Adrenal gland (tissue), 5 donors: ENCODE data around the gene TTC23.

Experiments used
- POLR2A ChIP-seq, 2 donors: fragments of 450-650 bp; IDR thresholded peaks; one replicate each; pipeline ENCODE4 v1.6.1; 2017; ENCODE audit warnings: antibody characterized with exemption in 2 of 2, mild to moderate bottlenecking in 2 of 2, moderate library complexity in 1 of 2
- TF ChIP-seq, protein P1 (sequence below), 6 experiments: fragments of 450-650 bp in 4 of 6; fragments of 200-600 bp in 2 of 6; sonication (generic) in 1 of 6; IDR thresholded peaks; 1 replicate in 5 of 6; 2 replicates in 1 of 6; pipeline versions ENCODE4 v1.5.1 to v1.8.0; 2016 to 2021; ENCODE audit warnings: antibody characterized with exemption in 6 of 6, mild to moderate bottlenecking in 2 of 6, moderate library complexity in 1 of 6
- donor health status: DM: no; HTN: no; CAD: no.

DNA sequence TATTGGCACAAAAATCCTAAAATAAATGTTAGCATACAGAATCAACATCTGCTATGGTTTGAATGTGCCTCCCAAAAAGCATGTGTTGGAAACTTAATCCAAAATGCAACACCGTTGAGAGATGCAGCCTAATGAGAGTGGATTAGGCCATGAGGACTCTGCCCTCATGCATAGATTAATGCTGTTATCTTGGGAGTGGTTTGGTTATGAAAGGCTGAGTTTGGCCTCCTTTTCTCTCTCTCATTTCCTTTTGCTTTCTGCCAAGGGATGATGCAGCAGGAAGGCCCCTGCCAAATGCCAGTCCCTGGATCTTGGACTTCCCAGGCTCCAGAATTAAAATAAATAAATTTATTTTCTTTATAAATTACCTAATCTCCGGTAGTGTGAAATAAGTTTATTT, 95.1 kb downstream of the TTC23 start:
- TF ChIP-seq, protein P1, sequence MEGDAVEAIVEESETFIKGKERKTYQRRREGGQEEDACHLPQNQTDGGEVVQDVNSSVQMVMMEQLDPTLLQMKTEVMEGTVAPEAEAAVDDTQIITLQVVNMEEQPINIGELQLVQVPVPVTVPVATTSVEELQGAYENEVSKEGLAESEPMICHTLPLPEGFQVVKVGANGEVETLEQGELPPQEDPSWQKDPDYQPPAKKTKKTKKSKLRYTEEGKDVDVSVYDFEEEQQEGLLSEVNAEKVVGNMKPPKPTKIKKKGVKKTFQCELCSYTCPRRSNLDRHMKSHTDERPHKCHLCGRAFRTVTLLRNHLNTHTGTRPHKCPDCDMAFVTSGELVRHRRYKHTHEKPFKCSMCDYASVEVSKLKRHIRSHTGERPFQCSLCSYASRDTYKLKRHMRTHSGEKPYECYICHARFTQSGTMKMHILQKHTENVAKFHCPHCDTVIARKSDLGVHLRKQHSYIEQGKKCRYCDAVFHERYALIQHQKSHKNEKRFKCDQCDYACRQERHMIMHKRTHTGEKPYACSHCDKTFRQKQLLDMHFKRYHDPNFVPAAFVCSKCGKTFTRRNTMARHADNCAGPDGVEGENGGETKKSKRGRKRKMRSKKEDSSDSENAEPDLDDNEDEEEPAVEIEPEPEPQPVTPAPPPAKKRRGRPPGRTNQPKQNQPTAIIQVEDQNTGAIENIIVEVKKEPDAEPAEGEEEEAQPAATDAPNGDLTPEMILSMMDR (IDR thresholded peaks at IDR 0.05), result no peak
- no peak for TF ChIP-seq POLR2A (IDR thresholded peaks at IDR 0.05)
